HG02885 (cell line): ENCODE results near the gene MTFP1.

Experiments used
- ATAC-seq: cut with Tn5 transposase; IDR thresholded peaks from one replicate; pipeline ENCODE4 v1.9.1; 2021; ENCODE audit warnings: mild to moderate bottlenecking; ENCODE audit not compliant: unreplicated experiment, poor library complexity

Gene MTFP1

GRCh38 chr22:30424534-30425326 lies 838 bp upstream of the MTFP1 start:
- no peak for ATAC-seq

DNA sequence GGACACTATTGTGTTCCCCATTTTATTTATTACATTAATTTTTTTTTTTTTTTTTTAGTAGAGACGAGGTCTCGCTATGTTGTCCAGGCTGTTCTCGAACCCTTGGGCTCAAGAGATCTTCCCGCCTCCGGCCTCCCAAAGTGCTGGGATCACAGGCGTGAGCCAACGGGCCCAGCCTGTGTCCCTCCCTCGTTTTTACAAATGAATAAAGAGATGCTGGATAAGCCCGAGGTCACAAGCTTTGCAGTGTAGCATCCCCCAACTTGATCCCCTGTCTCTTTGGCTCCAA lies 297 bp upstream of the MTFP1 start:
- no peak for ATAC-seq

DNA sequence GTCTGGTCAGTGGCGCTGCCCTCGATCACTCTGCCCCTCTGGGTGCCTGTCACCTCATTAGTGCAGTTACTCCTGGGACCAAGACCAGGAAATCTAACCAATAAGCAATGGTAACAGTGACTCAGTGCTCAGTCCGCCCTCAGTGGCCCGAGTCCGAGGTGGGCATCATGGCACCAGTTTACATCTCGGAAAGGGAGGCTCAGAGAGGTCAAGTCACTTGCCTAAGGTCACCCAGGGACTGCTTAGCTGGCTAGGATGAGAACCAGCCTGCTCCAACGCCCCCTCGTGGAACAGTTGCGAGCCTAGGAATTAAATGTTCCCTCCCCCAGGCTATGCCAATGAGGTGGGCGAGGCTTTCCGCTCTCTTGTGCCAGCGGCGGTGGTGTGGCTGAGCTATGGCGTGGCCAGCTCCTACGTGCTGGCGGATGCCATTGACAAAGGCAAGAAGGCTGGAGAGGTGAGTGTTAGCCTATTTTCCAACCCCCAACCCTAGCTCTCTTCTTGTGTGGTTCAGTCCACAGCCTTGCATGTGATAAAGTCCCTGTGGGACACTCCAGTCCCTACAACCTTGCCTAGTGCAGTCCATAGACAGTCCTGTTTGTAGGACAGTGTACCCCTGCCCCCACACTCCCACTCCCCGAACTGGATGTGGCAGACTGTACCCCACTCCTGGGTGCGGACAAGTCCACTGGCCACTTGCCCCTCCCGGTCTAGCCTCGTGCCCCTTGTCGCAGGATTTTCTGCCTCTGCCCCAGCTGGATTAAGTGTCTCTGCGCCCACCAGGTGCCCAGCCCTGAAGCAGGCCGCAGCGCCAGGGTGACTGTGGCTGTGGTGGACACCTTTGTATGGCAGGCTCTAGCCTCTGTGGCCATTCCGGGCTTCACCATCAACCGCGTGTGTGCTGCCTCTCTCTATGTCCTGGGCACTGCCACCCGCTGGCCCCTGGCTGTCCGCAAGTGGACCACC lies 1.1 kb downstream of the MTFP1 start:
- ATAC-seq: no peak

DNA sequence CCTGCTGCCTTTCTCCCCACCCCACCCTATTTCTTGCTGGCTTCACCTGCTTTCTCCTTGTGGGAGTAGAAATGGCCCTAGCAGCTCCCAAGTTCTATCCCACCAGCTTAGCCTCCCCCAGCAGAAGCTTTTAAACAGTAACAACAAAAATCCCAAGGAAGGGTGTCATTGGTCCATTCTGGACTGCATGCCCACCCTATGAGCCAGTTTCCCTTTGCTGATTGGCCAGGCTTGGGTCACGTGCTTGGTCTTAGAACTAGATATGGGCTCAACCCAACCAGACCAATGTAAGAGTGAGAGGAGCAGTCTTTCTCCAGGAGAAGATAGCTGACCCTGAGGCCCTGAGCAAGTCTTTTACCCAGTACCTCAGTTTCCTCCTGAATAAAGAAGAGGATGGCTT lies 2.3 kb downstream of the MTFP1 start:
- ATAC-seq: no peak

DNA sequence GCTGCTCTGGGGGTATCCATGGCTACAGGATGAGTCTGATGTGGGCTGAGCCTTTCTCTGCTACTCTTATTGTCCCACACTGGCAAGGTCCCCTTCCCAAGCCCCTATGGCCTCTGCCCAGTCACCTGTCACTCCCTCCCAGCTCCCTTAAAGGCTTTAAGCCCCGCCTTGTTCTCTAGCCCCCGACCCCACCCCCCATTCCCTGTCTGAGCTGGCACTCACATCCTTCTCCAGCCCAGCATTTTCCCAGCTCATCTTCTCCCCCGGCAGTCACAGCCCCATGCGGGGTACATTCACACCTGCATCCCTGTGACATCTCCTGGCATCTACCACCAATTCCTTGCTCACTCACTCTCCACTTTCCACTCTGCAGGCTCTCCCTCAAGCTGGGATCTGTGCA lies 4.3 kb downstream of the MTFP1 start:
- no peak for ATAC-seq

- no peak for ATAC-seq
These were observed 5.4 kb downstream of the MTFP1 start for GRCh38 chr22:30430933-30431332.

DNA sequence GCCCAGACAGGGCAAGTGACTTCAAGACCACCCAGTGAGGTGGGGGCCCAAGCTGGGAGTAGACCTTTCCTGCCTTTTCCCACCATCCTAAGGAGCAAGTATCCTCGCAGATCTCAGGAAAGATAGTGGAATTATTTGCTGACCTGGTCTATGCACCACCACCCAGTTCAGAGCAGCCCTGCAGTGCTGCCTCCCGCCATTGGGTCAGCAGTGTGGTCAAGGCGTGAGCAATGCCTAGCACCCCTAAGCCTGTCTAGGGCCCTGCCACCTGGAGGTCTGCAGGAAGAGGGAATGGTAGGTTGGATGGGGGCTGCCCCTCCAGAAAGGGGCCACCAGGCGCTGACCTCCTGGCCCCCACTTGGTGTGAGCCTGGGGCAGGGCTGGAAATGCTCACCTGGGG lies 6.5 kb downstream of the MTFP1 start:
- ATAC-seq: no peak

DNA sequence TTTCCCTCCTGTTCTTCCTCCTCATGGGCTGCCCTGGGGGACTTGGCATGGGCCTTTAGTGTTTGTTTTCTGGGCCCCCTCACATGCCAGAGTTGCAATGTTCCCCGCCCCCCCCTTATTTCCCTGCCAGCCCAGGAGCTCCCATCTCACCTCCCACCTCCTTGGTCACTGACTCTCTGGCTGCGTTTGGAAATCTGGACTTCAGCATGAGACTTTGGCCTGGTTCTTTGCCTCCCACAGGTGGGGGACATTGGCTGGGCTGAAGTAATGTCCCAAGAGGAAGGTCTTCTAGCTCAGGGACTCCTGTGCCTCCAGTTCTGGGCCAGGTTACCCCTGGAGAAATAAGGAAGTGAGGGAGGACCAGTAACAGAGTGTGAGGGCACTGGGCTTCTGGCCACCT lies 7.0 kb downstream of the MTFP1 start:
- ATAC-seq: no peak

- no peak for ATAC-seq
These were observed 7.7 kb downstream of the MTFP1 start for GRCh38 chr22:30433227-30433626.

- no peak for ATAC-seq
These were observed 8.2 kb downstream of the MTFP1 start for GRCh38 chr22:30433773-30434172.

GRCh38 chr22:30434843-30435242 lies 9.3 kb downstream of the MTFP1 start:
- no peak for ATAC-seq

- no peak for ATAC-seq
These were observed 10.1 kb downstream of the MTFP1 start for GRCh38 chr22:30435674-30436126.

GRCh38 chr22:30436196-30436595 lies 10.6 kb downstream of the MTFP1 start:
- no peak for ATAC-seq

DNA sequence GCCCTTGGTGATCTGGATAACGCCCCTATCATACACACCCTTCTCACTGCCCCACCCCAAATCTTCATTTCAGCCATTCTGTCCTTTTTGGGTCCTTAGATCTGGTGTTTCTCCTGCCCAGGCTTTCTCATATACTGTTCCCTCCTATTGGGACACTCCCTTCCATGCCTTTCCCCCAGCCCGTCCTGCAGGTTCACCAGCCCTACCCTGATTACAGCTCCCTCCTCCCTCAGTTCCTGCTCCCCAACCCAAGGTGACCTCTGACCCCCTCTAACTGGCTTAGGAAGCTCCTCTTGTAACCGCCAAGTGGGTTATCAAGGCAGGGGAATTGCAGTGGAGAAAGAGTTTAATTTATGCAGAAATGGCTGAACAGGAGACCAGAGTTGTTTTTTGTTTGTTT lies 13.0 kb downstream of the MTFP1 start:
- no peak for ATAC-seq

GRCh38 chr22:30439226-30439625 lies 13.7 kb downstream of the MTFP1 start:
- ATAC-seq: no peak

- no peak for ATAC-seq
These were observed 14.3 kb downstream of the MTFP1 start for GRCh38 chr22:30439836-30440235.

DNA sequence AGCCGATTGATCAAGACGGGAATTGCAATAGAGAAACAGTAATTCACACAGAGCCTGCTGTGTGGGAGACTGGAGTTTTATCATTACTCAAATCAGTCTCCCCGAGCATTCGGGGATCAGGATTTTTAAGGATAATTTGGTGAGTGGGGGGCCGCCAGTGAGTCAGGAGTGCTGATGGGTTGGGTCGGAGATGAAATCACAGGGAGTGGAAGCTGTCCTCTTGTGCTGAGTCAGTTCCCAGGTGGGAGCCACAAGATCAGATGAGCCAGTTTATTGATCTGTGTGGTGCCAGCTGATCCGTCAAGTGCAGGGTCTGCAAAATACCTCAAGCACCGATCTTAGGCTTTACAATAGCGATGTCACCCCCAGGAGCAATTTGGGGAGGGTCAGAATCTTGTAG lies 15.5 kb downstream of the MTFP1 start:
- no peak for ATAC-seq

DNA sequence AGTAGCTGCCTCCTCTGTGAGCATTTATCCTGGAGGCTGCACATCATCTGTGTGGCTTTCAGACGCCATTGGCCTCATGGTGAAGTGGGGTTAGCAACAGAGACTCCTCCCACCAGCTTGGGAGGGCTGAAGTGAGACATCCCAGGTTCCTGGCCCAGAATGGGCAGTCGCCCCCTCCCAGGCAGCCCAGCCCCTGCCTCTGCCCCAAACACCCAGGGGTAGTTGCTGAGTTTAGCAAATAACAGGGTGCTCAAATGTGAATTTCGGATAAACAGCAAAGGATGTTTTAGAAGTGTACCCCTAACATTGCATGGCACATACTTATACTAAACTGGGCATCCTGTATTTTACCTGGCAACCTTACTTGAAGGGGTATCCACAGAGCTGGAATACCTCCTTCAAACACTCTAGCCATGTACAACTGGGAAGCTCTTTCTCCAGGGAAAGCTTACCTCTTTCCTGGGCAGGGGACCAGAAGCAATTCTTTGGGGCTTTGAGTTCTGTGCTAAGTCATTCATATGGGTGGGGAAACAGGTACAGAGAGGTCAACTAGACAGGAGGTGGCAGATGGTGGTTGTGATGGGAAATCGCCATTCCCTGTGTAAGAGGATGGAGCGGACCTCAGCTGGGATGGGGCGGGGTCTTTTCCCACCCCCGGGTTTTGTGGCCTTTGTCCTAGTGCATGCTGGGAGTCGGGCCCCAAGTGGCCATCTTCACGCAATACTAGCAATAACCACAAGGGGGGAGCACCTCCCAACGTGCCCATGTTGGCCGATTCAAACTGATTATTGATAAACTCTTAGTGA lies 19.3 kb downstream of the MTFP1 start:
- no peak for ATAC-seq

DNA sequence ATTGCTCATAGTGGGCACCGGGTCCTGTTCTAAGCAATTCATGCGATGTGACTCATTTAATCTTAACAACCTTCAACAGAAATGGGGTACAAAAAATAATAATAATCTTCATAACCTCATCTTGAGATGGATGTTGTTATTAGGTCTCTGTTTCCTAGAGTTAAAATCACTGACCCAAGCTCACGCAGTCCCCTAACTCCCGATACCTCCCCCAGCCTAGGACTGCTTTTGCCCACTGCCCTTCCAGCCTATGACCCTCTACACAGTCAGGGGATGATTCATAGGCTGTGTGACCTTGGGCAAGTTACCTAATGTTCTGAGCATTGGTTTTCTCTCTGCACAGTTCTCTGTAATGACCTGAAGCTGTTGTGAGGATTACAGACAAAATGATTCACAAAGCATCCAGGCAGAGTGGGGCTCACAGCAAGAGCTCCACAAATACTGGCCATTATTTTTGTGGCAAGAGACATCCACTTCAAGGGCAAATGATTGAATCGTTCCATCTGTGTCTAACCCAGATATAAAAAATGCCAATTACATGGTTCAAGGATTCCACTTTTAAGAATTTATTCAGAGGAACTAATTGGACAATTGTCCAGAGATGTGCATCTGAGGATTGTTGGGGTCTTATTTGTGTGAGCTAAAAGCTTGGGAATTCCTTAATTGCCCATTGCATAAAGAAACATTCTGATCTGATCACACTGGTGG lies 20.0 kb downstream of the MTFP1 start:
- ATAC-seq: no peak

GRCh38 chr22:30447656-30448055 lies 22.1 kb downstream of the MTFP1 start:
- ATAC-seq: no peak
